ENCODE results near the gene EIF1. TPM values are rescaled to one million over a fixed set of nuclear protein-coding genes. Genes with fewer than 3 reads are reported as not detected.
"Not testable (repeated sequence)": the region's sequence is repeated elsewhere in the genome, so short reads cannot be mapped to it uniquely, and the experiment has no call there.

The EIF1 gene
- total RNA-seq, 2 experiments from 2014 or later, result 1,395 to 1,415 TPM

DNA sequence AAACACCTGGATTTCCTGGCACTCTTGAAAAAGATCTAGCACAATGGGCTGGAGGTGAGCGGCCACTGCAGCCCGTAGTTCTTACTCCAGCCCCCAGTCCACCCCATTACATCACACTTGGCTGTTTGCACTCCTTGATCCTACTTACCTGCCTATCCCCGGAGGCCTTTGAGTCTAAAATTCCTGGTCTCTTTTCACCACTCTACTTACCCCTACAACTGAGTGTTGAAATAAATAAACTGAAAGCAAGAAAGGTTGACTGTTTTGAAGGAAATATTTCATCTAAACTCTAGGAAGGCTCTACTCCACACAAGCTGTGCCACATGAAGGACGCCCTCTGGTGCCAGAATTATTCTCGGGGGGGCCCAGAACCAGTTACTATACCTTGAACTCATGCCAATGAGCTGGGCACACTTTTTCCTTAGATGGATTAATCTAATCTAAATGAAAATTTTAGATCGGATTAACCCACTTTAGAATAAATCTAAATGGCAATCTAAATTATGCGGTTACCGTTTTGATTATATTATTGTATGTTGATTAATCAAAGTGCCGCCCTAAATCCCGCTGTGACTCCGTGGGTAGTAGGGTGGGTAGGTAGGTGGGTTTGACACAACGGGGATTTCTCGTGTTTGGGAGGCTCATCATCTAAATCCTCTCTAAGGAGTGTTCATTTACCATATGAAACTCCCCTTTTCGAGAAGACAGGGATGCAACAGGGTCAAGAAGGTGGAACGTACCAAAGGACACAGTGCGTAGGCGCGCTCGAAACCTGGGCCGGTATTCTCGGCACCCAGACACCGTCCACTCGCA, 651 bp upstream of the EIF1 start:
- POLR2A ChIA-PET, result interaction anchor here (0.7 to 5.5 kb wide), 8 partner anchors 9 to 1153 kb away, joined by 3 to 75 read pairs (median 6); partner anchors contain the start of genes KLHL11, P3H4 and SMARCE1
- CTCF ChIA-PET, result interaction anchor here (1.1 to 4.4 kb wide), 6 partner anchors 10 to 124 kb away, joined by 4 to 49 read pairs (median 14); partner anchors contain the start of gene P3H4

DNA sequence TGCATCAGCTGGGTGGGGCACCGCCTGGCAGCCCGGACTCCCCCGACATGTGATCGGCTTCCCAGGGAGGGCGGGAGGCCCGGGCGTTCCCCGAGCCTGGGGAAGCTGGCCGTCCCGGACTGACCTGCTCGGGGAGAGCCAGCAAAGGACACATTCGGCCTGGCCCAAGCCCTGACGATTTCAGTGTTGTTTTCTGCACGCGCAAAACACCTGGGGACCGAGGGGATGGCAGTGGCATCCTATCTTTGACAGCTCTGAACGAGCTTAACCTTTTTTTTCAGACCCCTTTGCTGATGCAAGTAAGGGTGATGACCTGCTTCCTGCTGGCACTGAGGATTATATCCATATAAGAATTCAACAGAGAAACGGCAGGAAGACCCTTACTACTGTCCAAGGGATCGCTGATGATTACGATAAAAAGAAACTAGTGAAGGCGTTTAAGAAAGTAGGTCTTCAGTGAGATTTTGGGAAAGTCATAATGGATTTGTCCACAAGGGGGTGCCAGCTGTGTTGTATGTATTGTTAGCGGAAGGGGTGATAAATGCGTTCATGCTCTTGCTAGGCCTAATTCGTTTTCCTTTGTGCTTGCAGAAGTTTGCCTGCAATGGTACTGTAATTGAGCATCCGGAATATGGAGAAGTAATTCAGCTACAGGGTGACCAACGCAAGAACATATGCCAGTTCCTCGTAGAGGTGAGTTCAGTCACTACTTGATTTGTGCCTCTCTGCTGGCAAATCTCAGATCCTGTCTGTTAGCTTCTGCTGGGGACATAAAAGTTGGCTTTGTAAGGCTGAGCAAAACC, 1.0 kb downstream of the EIF1 start:
- ChIA-PET CTCF (interaction anchor here (1.9 to 4.4 kb wide), 6 partner anchors 11 to 27 kb away, joined by 7 to 49 read pairs (median 14); no protein-coding TSS in a partner anchor), POLR2A (interaction anchor here (0.6 to 5.5 kb wide), 11 partner anchors 10 to 1126 kb away, joined by 3 to 75 read pairs (median 5); partner anchors contain the start of genes KLHL11, P3H4 and SMARCE1)

DNA sequence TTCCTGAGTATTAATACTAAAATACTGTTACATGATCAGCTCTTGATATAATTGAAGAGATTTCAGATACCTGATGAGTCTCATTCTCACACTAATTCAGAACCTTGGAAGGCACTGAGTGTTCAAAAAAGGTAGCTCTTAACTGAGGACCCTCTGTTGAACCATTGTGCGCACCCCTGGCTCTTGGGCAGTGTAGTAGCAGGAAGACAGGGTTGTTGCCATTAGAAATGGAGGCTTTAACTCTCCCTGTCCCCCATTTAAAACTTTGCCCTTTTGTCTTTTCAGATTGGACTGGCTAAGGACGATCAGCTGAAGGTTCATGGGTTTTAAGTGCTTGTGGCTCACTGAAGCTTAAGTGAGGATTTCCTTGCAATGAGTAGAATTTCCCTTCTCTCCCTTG, 1.8 kb downstream of the EIF1 start:
- ChIA-PET CTCF (interaction anchor here (1.5 to 4.4 kb wide), 5 partner anchors 12 to 27 kb away, joined by 6 to 49 read pairs (median 8); no protein-coding TSS in a partner anchor), POLR2A (interaction anchor here (5.2 to 5.5 kb wide), 2 partner anchors 11 to 24 kb away, joined by 60 to 75 read pairs; no protein-coding TSS in a partner anchor)

DNA sequence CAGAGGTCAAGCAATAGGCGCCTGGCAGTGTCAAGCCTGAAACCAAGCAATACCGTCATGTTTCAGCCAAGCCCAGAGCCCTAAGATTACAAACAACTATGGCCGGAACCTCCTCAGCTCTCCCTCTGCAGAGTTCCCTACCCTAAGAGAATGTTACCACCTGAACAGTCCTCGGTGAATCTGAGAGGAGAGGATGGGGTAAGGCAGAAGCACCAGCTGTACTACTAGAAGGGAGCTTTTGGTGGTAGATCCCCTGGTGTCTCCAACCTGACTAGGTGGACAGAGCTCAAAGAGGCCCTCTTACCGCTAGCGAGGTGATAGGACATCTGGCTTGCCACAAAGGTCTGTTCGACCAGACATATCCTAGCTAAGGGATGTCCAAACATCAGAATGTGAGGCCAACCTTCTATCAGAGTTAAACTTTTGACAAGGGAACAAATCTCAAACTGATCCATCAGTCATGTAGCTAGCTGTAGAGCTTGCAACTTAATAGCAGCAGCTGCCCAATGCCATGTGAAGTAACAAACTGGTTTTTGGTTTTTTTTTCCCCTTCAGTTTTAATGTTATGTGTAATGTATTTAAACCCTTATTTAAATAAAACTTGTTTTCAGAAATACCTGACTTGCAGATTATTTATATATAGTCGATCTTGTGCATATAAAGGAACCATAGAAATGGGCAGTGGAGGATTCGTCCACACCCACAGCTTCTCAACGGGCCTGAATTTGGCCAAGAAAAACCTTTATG, 2.5 kb downstream of the EIF1 start:
- ChIA-PET CTCF (interaction anchor here (1.5 to 4.4 kb wide), 4 partner anchors 13 to 28 kb away, joined by 6 to 49 read pairs (median 8); no protein-coding TSS in a partner anchor), POLR2A (interaction anchor here (5.2 to 5.5 kb wide), 2 partner anchors 12 to 25 kb away, joined by 60 to 75 read pairs; no protein-coding TSS in a partner anchor)

DNA sequence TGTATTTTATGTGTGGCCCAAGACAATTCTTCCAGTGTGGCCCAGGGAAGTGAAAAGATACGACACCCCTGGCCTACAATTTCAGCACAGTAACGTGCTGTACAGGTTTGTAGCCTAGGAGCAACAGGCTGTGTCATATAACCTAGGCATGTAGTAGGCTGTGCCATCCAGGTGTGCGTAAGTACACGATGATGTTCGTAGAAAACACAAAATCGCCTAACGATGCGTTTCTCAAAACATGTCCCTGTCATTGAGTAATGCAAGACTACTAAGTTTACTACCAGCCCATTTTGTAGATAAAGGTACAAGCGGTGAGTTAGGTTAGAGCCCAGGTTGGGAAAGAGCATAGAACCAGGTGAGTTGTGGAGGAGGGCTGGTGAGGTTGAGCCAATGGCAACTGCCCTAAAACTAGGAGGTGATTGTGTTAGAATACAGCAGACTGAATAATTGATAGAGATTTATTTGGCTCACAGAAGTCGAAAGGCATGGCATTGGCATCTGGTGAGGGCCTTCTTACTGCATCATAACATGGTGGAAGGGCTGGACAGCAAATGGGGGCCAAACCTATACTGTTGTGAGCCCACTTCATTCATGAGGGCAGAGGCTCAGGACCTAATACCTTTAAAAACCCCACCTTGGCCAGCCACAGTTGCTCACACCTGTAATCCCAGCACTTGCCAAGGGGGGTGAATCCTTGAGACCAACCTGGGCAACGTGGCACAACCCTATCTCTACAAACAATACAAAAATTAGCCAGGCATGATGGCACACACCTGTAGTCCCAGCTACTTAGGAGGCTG, 4.2 kb downstream of the EIF1 start:
- CTCF ChIA-PET, result interaction anchor here (0.7 to 2.3 kb wide), 3 partner anchors 25 to 338 kb away, joined by 3 to 7 read pairs (median 3); no protein-coding TSS in a partner anchor
- POLR2A ChIA-PET, result interaction anchor here (0.7 to 5.5 kb wide), 4 partner anchors 14 to 916 kb away, joined by 4 to 75 read pairs (median 32); no protein-coding TSS in a partner anchor

DNA sequence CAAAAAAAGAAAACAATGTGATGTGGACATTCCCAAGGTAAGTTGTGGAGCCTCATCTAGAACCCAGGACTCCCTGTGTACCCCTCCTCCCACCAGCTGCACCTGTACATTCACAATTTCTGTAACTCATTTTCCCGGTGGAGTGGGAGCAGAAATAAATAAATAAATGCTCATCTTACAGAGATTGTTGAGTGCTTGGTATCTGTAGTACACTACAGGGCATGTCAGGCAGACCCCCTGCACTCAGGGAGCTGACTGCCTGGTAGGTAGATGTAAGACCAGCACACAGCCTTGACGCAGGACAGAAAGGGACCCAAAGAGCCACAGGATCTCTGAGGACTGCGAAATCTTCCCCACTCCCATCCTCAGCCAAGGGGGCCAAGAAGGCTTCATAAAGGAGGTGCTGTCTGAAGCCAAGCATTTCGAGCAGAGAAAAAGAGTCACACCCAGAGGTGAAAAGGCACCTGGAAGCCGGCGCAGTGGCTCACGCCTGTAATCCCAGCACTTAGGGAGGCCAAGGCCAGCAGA, 6.5 kb downstream of the EIF1 start:
- ChIA-PET POLR2A (no interaction called here), CTCF (interaction anchor here (0.8 to 1.6 kb wide), 9 partner anchors 10 to 93 kb away, joined by 3 to 11 read pairs (median 6); no protein-coding TSS in a partner anchor)

DNA sequence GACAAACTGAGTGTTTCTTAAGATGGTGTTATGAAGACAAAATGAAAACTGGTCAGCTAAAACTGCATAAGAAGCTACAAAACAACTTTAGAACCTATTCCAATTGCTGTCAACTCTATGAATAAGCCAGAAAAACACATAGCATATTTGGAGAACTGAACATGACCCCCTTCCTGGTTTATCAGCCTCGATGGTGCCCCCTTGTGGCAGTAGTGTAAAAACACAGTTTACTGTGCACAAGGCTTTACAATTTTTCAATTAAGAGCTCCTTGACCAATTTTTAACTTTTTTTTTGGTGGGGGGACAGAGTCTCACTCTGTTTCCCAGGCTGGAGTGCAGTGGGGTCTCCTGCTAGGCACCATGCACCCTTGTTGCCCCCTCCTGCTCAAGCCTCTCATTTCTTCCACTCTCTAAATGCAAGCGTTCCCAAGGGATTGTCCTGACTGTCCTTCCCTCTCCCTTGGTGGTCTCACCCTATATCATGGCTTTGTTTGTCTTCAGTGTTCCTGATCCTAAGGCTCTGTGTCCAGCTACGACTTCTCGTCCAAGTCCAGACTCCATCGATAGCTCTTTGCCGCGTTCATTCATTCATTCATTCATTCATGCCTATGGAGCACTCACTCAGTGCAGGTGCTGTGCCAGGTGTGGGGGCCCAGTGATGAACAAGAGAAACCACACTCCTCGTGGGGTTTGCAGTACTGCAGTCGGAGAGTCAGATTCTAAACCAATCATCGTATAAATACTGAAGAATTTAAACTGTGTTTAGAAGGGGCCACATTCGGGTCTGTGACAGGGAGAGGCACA, 7.5 kb downstream of the EIF1 start:
- CTCF ChIA-PET, result interaction anchor here (0.8 to 1.6 kb wide), 15 partner anchors 9 to 406 kb away, joined by 3 to 11 read pairs (median 4); partner anchors contain the start of gene P3H4
- POLR2A ChIA-PET, result interaction anchor here (0.6 to 0.7 kb wide), 2 partner anchors 72 to 270 kb away, joined by 3 read pairs; no protein-coding TSS in a partner anchor

DNA sequence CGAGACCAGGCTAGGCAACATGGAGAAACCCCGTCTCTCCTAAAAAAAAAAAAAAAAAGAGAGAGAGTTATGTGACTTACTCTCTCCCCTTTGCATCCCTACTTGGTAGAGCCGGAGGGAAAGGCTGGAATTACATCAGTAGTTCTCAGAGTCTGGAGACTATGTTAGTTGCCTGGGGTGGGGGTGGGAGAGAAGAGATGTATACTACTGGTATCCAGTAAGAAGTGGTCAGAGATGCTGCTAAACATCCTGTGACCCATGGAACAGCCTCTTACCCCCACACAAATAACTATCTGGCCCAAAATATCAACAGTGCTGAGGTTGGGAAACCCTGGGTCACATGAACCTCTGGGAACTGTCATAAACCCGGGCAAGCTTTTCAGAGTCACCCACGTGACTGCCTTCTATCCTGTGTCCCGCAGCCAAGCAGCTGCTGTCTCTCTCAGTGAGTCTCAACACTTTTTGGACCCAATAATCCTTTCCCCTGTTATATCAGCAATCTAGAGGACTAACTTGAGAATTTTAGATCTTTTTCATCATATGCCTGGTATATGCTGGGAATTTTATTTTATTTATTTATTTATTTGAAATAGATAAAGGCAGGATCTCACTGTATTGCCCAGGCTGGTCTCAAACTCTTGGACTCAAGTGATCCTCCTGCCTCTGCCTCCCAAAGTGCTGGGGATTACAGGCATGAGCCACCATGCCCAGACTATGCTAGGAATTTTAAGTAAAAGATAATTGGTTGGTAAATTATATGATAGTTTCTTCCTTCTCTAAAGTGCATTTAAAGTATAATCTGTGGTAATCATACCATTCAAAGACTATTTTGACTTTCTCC, 8.7 kb downstream of the EIF1 start:
- ChIA-PET CTCF (no interaction called here), POLR2A (no interaction called here)

DNA sequence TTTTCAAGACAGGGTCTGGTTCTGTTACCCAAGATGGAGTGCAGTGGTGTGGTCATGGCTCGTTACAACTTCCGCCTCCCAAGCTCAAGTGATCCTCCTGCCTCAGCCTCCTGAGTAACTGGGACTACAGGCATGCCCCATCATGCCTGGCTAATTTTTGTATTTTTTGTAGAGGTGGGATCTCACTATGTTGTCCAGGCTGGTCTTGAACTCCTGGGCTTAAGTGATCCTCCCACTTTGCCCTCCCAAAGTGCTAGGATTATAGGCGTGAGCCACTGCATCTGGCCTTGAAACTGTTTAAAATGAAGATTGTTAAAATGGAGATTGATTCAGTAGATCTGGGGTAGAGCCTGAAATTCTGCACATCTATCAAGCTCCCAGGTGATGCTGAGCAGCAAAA, 12.2 kb downstream of the EIF1 start:
- CTCF ChIA-PET, result interaction anchor here (0.5 to 1.5 kb wide), 2 partner anchors 8 to 860 kb away, joined by 3 read pairs; no protein-coding TSS in a partner anchor
- POLR2A ChIA-PET, result not testable (repeated sequence)

DNA sequence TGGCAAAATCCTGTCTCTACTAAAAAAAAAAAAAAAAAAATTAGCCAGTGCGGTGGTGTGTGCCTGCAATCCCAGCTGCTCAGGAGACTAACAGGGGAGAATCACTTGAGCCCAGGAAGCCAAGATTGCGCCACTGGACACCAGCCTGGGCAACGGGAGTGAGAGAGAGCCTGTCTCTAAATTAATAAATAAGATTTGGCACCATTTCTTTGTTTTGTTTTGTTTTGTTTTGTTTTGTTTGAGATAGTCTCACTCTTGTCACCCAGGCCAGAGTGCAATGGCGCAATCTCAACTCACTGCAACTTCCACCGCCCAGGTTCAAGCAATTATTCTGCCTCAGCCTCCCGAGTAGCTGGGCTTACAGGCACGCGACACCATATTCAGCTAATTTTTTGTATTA, 14.0 kb downstream of the EIF1 start:
- POLR2A ChIA-PET, result interaction anchor here (0.7 kb wide), 1 partner anchor 9 kb away, joined by 6 read pairs; no protein-coding TSS in a partner anchor
- CTCF ChIA-PET, result no interaction called here

DNA sequence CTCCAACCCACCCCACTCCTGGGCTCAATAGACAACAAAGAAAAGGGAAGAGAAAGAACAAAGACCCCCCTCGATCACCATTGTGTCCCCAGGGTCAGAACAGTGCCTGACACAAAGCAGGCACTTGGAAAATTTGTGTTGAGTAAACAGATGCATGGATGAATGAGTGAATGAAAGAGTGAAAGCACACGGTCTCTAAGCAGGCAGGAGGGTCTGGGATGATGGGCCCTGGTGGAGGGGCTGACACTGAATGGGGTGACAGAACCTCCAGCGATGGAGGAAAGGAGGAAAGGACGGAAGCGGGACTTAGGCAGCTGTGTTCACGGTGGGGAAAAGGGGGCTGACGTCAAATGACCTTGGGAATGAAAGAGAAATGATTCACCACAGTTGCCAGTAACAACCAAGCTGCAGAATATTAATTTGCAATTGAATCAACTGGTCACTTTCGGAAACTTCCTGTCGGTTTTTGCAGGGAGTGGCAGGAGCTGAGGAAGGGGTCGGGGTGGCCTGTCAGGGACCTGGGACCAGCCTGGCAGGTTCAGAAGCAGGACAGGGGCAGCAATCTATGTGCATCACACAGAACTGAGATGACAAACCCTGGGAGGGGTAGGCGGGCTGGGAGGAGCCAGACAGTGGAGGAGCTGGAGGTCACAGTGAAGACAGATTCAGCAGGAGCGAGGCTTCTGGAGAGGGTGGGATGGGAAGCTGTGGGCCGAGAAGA, 16.7 kb downstream of the EIF1 start:
- CTCF ChIA-PET, result interaction anchor here (1.8 kb wide), 1 partner anchor 10 kb away, joined by 8 read pairs; no protein-coding TSS in a partner anchor
- POLR2A ChIA-PET, result no interaction called here

DNA sequence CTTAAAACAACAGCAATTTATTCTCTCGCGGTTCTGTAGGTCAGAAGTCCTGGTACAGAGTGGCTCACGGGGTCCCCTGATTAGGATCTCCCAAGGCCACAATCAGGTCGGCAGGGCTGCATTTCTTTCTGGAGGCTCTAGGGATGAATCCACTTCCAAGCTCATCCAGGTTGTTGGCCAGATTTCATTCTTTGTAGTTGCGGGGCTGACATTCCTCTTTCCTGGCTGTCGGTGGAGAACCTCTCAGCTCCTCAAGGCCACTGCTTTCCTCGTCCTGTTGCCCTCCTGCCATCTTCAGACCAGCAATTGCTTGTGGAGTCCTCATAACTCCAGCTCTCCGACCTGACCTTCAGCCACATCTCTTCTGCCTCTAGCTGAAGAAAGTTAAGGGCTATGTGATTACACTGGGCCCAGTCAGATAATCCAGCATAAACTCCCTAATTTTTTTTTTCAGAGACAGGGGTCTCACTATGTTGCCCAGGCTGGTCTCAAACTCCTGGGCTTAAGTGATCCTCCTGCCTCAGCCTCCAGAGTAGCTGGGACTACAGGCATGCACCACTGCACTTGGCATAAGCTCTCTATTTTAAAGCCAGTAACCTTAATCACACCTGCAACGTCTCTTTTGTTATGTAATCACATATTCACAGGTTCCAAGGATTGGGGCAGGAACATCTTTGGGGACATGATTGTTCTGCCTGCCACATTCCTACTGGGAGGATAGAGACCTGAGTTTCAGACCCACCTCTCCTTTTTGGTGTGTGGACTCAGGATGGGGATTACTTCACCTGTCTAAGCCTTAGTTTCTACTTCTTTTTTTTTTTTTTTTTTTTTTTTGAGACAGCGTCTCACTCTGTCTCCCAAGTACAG, 19.4 kb downstream of the EIF1 start:
- ChIA-PET CTCF (interaction anchor here (0.6 to 1.0 kb wide), 2 partner anchors 8 to 59 kb away, joined by 3 to 5 read pairs; no protein-coding TSS in a partner anchor), POLR2A (no interaction called here)

DNA sequence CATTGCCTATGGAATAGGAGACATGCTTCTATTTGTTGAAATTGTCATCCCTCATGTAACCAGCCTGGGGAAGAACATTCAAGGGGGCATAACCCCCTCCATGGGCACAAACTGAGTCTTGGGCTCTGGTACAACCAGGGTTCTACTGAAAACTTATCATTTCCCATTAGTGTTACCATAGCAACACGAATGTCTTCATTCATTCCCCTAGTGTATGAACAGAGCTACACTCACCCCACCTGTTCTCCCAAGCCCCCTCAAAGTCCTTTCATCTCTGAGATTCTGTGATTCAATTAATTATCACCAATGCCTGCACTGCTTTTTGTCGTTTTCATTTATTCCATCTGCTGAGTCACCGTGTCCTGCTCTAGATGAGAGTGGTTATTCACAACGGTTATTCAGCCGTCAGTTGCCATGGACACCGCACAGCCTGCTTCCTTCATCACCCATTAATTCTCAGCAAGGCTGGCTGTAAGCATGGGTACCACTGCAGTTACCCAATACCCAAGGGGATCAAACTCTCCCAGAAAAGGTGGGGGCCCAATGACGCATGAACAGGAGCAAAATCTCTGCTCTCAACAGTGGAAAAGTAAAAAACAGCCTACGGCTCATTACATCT, 21.9 kb downstream of the EIF1 start:
- ChIA-PET CTCF (interaction anchor here (1.0 to 1.9 kb wide), 2 partner anchors 15 to 25 kb away, joined by 3 to 7 read pairs; no protein-coding TSS in a partner anchor), POLR2A (no interaction called here)

All from activated CD8-positive, alpha-beta memory T cell treated with anti-CD3 and anti-CD28 coated beads for 36 hours (primary cell).